Stomach (tissue), 9 donors: ENCODE measurements around the gene KCNAB2. TPM values are rescaled to one million over a fixed set of nuclear protein-coding genes. Genes with fewer than 3 reads are reported as not detected.

Experiments used
- DNase-seq, 2 donors: peaks; one replicate each; pipeline versions ENCODE4 v3.0.0 to v3.0.0-alpha.2; 2013 to 2019
- H3K27ac ChIP-seq, 5 donors: fragments of 200-600 bp in 4 of 5; sonication (generic) in 4 of 5; one replicate each; pipeline ENCODE4 v1.5.1; 2013 to 2019; ENCODE audit warnings: mild to moderate bottlenecking in 1 of 5, moderate library complexity in 1 of 5
- H3K27me3 ChIP-seq, 3 donors: fragments of 200-600 bp; sonication (generic); one replicate each; pipeline ENCODE4 v1.5.1; 2017 to 2019; ENCODE audit warnings: mixed run types in 1 of 3
- H3K36me3 ChIP-seq, 4 donors: fragments of 200-600 bp; sonication (generic); 1 replicate in 3 of 4; 2 replicates in 1 of 4; pipeline ENCODE4 v1.5.1; 2016 to 2019
- H3K4me1 ChIP-seq, 4 donors: fragments of 200-600 bp; sonication (generic); one replicate each; pipeline ENCODE4 v1.5.1; 2016 to 2019
- H3K4me3 ChIP-seq, 4 donors: fragments of 200-600 bp; sonication (generic) in 3 of 4; one replicate each; pipeline ENCODE4 v1.5.1; 2016 to 2019; ENCODE audit warnings: mild to moderate bottlenecking in 1 of 4
- H3K9me3 ChIP-seq, 4 donors: fragments of 200-600 bp; sonication (generic); one replicate each; pipeline ENCODE4 v1.5.1; 2016 to 2019
- EP300 ChIP-seq: sonication (generic); formaldehyde crosslinking; IDR thresholded peaks from one replicate; pipeline ENCODE4 v1.6.1; 2017; ENCODE audit warnings: antibody characterized with exemption
- POLR2A ChIP-seq, 4 donors: fragments of 450-650 bp; IDR thresholded peaks; one replicate each; pipeline ENCODE4 v1.6.1; 2016; ENCODE audit warnings: antibody characterized with exemption in 4 of 4, control low read depth in 2 of 4, mild to moderate bottlenecking in 1 of 4, moderate library complexity in 1 of 4
- POLR2AphosphoS5 ChIP-seq, 3 donors: sonication (generic); formaldehyde crosslinking; IDR thresholded peaks; one replicate each; pipeline ENCODE4 v1.6.1; 2016; ENCODE audit warnings: antibody characterized with exemption in 3 of 3
- WGBS, 5 donors: extraction: QIAGEN DNeasy Blood & Tissue Kit in 3 of 5; methylation state at CpG; one replicate each; pipeline versions ENCODE4 v1.1.5 to v1.1.7; 2013 to 2018; 5-methylcytosine and 5-hydroxymethylcytosine counted together
- intact Hi-C: fragments of 100-400 bp; cut with DNase I; formaldehyde crosslinking; loops from one replicate; pipeline ENCODE4 v1.15.1; 2023; ENCODE audit warnings: low total_unique reads
- polyA plus RNA-seq, 3 donors: library from polyadenylated mRNA; stranded (reverse); fragments of 200-250 nt; gene quantifications; one replicate each; pipeline ENCODE4 v1.2.3, GENCODE V29; 2013
- total RNA-seq, 5 donors: library from RNA; depleted of rRNA; stranded (reverse); fragments of >200 nt; gene quantifications; one replicate each; pipeline versions ENCODE4 v1.1.0 to v1.2.3, GENCODE V29; 2014 to 2016
- TF ChIP-seq, protein P1 (sequence below), 7 experiments: fragments of 450-650 bp in 4 of 7; fragments of 200-600 bp in 3 of 7; sonication (generic) in 3 of 7; IDR thresholded peaks; one replicate each; pipeline ENCODE4 v1.5.1; 2016 to 2019; ENCODE audit warnings: antibody characterized with exemption in 7 of 7, control low read depth in 2 of 7, mild to moderate bottlenecking in 1 of 7
- donor health status: healthy with polysubstance abuse.
- donor health status: Bipolar disorder and iron deficiency.
- donor health status: healthy.

KCNAB2 gene
- total and polyA plus RNA-seq, 8 donors: 0.29 to 39.1 (median 3.3) TPM

DNA sequence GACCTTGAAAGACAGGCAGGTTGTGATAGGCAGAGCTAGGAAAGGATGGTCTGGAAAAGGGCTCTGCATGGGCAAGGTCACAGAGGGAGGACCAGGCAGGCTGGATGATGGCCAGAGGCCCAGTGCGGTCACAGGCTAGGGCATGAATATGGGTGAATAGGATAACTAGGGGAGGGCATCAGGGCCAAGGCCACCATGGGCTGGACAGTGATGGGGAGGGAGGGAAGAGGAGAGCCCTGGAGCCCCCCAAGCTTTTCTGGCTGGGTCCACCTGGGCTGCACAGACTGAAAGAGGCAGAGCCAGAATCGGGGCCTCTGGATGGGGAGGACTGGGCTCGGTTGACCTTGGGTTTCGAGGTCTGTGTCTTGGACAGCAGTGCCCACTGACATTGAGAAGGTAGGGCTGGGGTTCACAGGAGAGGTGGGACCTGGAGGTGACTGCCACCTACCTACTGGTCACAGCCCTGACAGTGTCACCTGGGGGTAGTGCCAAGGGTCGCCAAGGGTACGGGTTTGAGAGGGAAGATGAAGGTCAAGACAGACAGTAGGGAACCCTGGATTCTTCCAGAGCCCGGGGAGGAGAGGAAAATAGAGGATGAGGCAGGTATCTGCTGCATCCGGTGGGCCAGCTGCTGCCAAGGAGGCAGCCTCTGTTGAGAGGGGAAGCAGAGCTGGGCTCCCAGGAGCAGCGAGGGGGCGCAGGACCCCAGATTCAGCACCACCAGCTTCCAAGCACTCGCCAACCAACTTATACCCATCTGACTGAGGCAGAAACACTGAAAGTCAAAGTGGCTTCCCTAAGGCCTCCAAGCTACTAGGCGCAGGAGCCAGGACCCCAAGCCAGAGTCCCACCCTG is 47.4 kb upstream of the KCNAB2 start:
- Histone ChIP-seq H3K4me1 (peaks cover 3 to 20% (median 6%) of the 10 kb centered on the region in 4 donors), H3K27ac (no peak overlapping the region), H3K27me3 (peaks cover 0 to 24% (median 5%) of the 10 kb centered on the region in 3 donors), H3K4me3 (no peak overlapping the region), H3K36me3 (peaks cover 0 to 4% (median 0%) of the 10 kb centered on the region in 4 donors), H3K9me3 (no peaks in the 10 kb centered on the region)
- no peak for DNase-seq
- intact Hi-C loops: loop anchor here (10.0 kb wide), 1 partner anchor 207 kb away; the partner anchor contains the start of gene RNF207
- TF ChIP-seq POLR2A (IDR thresholded peaks at IDR 0.05) (no peak), POLR2AphosphoS5 (IDR thresholded peaks at IDR 0.05) (no peak), EP300 (no peak)
- TF ChIP-seq, protein P1, sequence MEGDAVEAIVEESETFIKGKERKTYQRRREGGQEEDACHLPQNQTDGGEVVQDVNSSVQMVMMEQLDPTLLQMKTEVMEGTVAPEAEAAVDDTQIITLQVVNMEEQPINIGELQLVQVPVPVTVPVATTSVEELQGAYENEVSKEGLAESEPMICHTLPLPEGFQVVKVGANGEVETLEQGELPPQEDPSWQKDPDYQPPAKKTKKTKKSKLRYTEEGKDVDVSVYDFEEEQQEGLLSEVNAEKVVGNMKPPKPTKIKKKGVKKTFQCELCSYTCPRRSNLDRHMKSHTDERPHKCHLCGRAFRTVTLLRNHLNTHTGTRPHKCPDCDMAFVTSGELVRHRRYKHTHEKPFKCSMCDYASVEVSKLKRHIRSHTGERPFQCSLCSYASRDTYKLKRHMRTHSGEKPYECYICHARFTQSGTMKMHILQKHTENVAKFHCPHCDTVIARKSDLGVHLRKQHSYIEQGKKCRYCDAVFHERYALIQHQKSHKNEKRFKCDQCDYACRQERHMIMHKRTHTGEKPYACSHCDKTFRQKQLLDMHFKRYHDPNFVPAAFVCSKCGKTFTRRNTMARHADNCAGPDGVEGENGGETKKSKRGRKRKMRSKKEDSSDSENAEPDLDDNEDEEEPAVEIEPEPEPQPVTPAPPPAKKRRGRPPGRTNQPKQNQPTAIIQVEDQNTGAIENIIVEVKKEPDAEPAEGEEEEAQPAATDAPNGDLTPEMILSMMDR (IDR thresholded peaks at IDR 0.05): no peak
- 90 to 93% (median 91%) methylated on average over 10 to 12 of the region's 12 CpGs for WGBS, 5 donors

GRCh38 chr1:5998906-5999301 is 46.8 kb upstream of the KCNAB2 start:
- Histone ChIP-seq H3K4me1 (peaks cover 0 to 14% (median 2%) of the 10 kb centered on the region in 4 donors), H3K4me3 (no peak overlapping the region), H3K36me3 (peaks cover 0 to 4% (median 0%) of the 10 kb centered on the region in 4 donors), H3K27me3 (peaks cover 0 to 23% (median 0%) of the 10 kb centered on the region in 3 donors), H3K9me3 (no peaks in the 10 kb centered on the region), H3K27ac (no peak overlapping the region)
- intact Hi-C loops: loop anchor here (10.0 kb wide), 1 partner anchor 206 kb away; the partner anchor contains the start of gene RNF207
- no peak for TF ChIP-seq EP300
- TF ChIP-seq, protein P1 (IDR thresholded peaks at IDR 0.05): no peak
- TF ChIP-seq POLR2A (IDR thresholded peaks at IDR 0.05): no peak
- no peak for TF ChIP-seq POLR2AphosphoS5 (IDR thresholded peaks at IDR 0.05)
- WGBS, 5 donors: 82 to 91% (median 84%) methylated on average over 19 of the region's 19 CpGs
- no peak for DNase-seq

- Histone ChIP-seq H3K27ac (no peak overlapping the region), H3K4me3 (no peak overlapping the region), H3K4me1 (peaks cover 0 to 4% (median 0%) of the 10 kb centered on the region in 4 donors), H3K36me3 (peaks cover 0 to 4% (median 0%) of the 10 kb centered on the region in 4 donors), H3K27me3 (peaks cover 0 to 17% (median 0%) of the 10 kb centered on the region in 3 donors), H3K9me3 (no peaks in the 10 kb centered on the region)
- TF ChIP-seq, protein P1 (IDR thresholded peaks at IDR 0.05): no peak
- TF ChIP-seq POLR2AphosphoS5 (IDR thresholded peaks at IDR 0.05): no peak
- no peak for TF ChIP-seq POLR2A (IDR thresholded peaks at IDR 0.05)
- no peak for TF ChIP-seq EP300
- 90 to 93% (median 91%) methylated on average over 26 to 28 of the region's 28 CpGs for WGBS, 5 donors
- DNase-seq: no peak
- intact Hi-C loops: loop anchor here (10.0 kb wide), 1 partner anchor 205 kb away; the partner anchor contains the start of gene RNF207
These were observed 45.8 kb upstream of the KCNAB2 start for GRCh38 chr1:5999711-6000443.
